NK-92 (cell line): ENCODE measurements around the gene ADAP2.
"Not testable (repeated sequence)": the region's sequence is repeated elsewhere in the genome, so short reads cannot be mapped to it uniquely, and the experiment has no call there.

Experiments
- DNase-seq: peaks from one replicate; lab custom pipeline; 2025; ENCODE audit not compliant: unreplicated experiment; lab: John Stamatoyannopoulos, UW

Gene ADAP2

GRCh38 chr17:30929081-30929633, 7.4 kb downstream of the ADAP2 start:
- DNase-seq: no peak

- DNase-seq: not testable (repeated sequence)
These were observed 8.1 kb downstream of the ADAP2 start for GRCh38 chr17:30929861-30930260.

GRCh38 chr17:30930495-30930894, 8.8 kb downstream of the ADAP2 start:
- no peak for DNase-seq

GRCh38 chr17:30931582-30931981, 9.8 kb downstream of the ADAP2 start:
- not testable (repeated sequence) for DNase-seq

- DNase-seq: no peak
These were observed 12.2 kb downstream of the ADAP2 start for GRCh38 chr17:30933966-30934365.

- DNase-seq: no peak
These were observed 17.4 kb downstream of the ADAP2 start for GRCh38 chr17:30939051-30939689.

GRCh38 chr17:30942308-30943079, 20.7 kb downstream of the ADAP2 start:
- DNase-seq: no peak

GRCh38 chr17:30947796-30948195, 26.1 kb downstream of the ADAP2 start:
- no peak for DNase-seq

GRCh38 chr17:30950189-30950588, 28.4 kb downstream of the ADAP2 start:
- no peak for DNase-seq

GRCh38 chr17:30950669-30951399, 29.1 kb downstream of the ADAP2 start:
- DNase-seq: no peak

- DNase-seq: no peak
These were observed 31.1 kb downstream of the ADAP2 start for GRCh38 chr17:30952638-30953393.

GRCh38 chr17:30954046-30954830, 32.5 kb downstream of the ADAP2 start:
- DNase-seq: no peak

GRCh38 chr17:30956764-30957374, 35.1 kb downstream of the ADAP2 start:
- no peak for DNase-seq

- DNase-seq: no peak
These were observed 36.0 kb downstream of the ADAP2 start for GRCh38 chr17:30957741-30958140.

- DNase-seq: no peak
These were observed 36.4 kb downstream of the ADAP2 start for GRCh38 chr17:30958187-30958586.

GRCh38 chr17:30961209-30962188, 39.8 kb downstream of the ADAP2 start:
- no peak for DNase-seq

GRCh38 chr17:30964312-30964711, 42.6 kb downstream of the ADAP2 start:
- DNase-seq: not testable (repeated sequence)

GRCh38 chr17:30964876-30965275, 43.1 kb downstream of the ADAP2 start:
- no peak for DNase-seq
